DND-41 (cell line): ENCODE results near the gene CHADL.

Experiments
- ATAC-seq: fragments of 200-7000 bp; cut with Tn5 transposase; 3 replicates; pipeline ENCODE4 v1.9.1; 2021; ENCODE audit warnings: low read depth; ENCODE audit not compliant: insufficient read depth
- DNase-seq: peaks from one replicate; pipeline ENCODE4 v3.0.0-alpha.2; 2020
- H2AFZ ChIP-seq: 2 replicates; pipeline ENCODE4 v1.6.0; 2012; ENCODE audit warnings: low read depth, low read length
- H3K27ac ChIP-seq: 2 replicates; pipeline ENCODE4 v1.5.1; 2012; ENCODE audit warnings: low read length, inconsistent platforms
- H3K27me3 ChIP-seq: fragments of 200-600 bp; sonication (generic); 2 replicates; pipeline ENCODE4 v1.6.0; 2012; ENCODE audit warnings: low read length, mild to moderate bottlenecking, inconsistent platforms; ENCODE audit not compliant: insufficient read depth, poor library complexity
- H3K36me3 ChIP-seq: 2 replicates; pipeline ENCODE4 v1.5.1; 2012; ENCODE audit warnings: low read length, inconsistent platforms; ENCODE audit not compliant: insufficient read depth
- H3K4me1 ChIP-seq: 2 replicates; pipeline ENCODE4 v1.5.1; 2012; ENCODE audit warnings: mild to moderate bottlenecking, low read length; ENCODE audit not compliant: insufficient read depth
- H3K4me2 ChIP-seq: 2 replicates; pipeline ENCODE4 v1.6.0; 2012; ENCODE audit warnings: mild to moderate bottlenecking, moderate library complexity, low read length, inconsistent platforms; ENCODE audit not compliant: insufficient read depth
- H3K4me3 ChIP-seq, 2 experiments: fragments of 200-600 bp in 1 of 2; shearing (Covaris generic) in 1 of 2; 2 replicates each; pipeline ENCODE4 v1.5.1; 2012 to 2016; ENCODE audit warnings: inconsistent platforms in 2 of 2, low read length in 2 of 2, mild to moderate bottlenecking in 2 of 2, low read depth in 1 of 2, moderate library complexity in 1 of 2
- H3K79me2 ChIP-seq: 2 replicates; pipeline ENCODE4 v1.6.0; 2012; ENCODE audit warnings: low read length, inconsistent platforms; ENCODE audit not compliant: insufficient read depth
- H3K9ac ChIP-seq: 2 replicates; pipeline ENCODE4 v1.6.0; 2012; ENCODE audit warnings: low read depth, mild to moderate bottlenecking, inconsistent platforms, low read length, moderate library complexity
- H3K9me3 ChIP-seq: 2 replicates; pipeline ENCODE4 v1.5.1; 2012; ENCODE audit warnings: low read length, moderate library complexity, mild to moderate bottlenecking, inconsistent platforms; ENCODE audit not compliant: insufficient read depth, severe bottlenecking
- H4K20me1 ChIP-seq: 2 replicates; pipeline ENCODE4 v1.6.0; 2012; ENCODE audit warnings: low read length; ENCODE audit not compliant: insufficient read depth
- EZH2 ChIP-seq: IDR thresholded peaks from 3 replicates; pipeline ENCODE4 v1.6.1; 2012; ENCODE audit warnings: borderline replicate concordance, low read depth, mild to moderate bottlenecking, moderate library complexity, low read length, inconsistent platforms; ENCODE audit not compliant: severe bottlenecking
- TF ChIP-seq, protein P1 (sequence below): IDR thresholded peaks from 2 replicates; pipeline ENCODE4 v1.5.1; 2012; ENCODE audit warnings: borderline replicate concordance, low read length, moderate library complexity, mild to moderate bottlenecking; ENCODE audit not compliant: poor library complexity, severe bottlenecking; ENCODE audit errors: extremely low read depth

Gene CHADL

DNA sequence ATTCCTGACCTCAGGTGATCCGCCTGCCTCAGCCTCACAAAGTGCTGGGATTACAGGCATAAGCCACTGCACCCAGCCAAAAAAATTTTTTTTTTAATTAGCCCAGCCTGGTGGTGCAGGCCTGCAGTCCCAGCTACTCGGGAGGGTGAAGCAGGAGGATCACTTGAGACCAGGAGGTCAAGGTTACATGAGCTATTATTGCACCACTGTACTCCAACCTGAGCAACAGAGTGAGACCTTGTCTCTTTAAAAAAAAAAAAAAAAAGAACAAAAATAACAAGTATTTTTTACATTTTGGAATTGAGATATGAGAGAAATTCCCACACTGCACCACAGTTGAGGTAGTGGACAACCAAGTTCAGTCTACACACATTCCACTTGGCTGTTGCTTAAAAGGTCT, 49.3 kb downstream of the CHADL start:
- ATAC-seq, result no peak
- Histone ChIP-seq H3K27me3 (no peaks in the 10 kb centered on the region), H3K4me1 (peaks cover under 1% of the 10 kb centered on the region; the same call in 1 of the 2 replicates), H3K4me2 (no peak overlapping the region), H3K36me3 (no peaks in the 10 kb centered on the region), H3K9me3 (no peaks in the 10 kb centered on the region), H2AFZ (no peak overlapping the region), H3K27ac (no peak overlapping the region), H3K9ac (no peak overlapping the region), H3K4me3 (no peak overlapping the region), H4K20me1 (no peaks in the 10 kb centered on the region), H3K79me2 (no peaks in the 10 kb centered on the region)
- TF ChIP-seq, protein P1, sequence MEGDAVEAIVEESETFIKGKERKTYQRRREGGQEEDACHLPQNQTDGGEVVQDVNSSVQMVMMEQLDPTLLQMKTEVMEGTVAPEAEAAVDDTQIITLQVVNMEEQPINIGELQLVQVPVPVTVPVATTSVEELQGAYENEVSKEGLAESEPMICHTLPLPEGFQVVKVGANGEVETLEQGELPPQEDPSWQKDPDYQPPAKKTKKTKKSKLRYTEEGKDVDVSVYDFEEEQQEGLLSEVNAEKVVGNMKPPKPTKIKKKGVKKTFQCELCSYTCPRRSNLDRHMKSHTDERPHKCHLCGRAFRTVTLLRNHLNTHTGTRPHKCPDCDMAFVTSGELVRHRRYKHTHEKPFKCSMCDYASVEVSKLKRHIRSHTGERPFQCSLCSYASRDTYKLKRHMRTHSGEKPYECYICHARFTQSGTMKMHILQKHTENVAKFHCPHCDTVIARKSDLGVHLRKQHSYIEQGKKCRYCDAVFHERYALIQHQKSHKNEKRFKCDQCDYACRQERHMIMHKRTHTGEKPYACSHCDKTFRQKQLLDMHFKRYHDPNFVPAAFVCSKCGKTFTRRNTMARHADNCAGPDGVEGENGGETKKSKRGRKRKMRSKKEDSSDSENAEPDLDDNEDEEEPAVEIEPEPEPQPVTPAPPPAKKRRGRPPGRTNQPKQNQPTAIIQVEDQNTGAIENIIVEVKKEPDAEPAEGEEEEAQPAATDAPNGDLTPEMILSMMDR, result no peak
- TF ChIP-seq EZH2, result no peak
- DNase-seq, result no peak

DNA sequence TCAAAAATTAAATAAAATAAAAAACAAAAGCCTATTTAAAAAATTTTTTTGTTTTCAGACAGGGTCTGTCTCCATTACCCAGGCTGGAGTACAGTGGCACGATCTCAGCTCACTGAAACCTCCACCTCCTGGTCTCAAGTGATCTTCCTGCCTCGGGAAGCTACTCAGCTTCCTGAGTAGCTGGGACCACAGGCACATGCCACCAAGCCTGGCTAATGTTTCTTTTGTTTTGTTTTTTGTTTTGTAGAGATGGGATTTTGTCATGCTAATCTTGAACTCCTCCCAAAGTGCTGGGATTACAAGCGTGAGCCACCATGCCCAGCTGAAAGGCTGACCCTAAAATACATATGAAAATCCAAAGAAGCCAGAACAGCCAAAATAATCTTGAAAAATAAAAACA, 56.1 kb downstream of the CHADL start:
- TF ChIP-seq, protein P1, result no peak
- TF ChIP-seq EZH2, result no peak
- Histone ChIP-seq H3K79me2 (no peaks in the 10 kb centered on the region), H3K4me1 (no peaks in the 10 kb centered on the region), H3K27ac (no peak overlapping the region), H2AFZ (no peak overlapping the region), H3K36me3 (peaks cover 9% of the 10 kb centered on the region; the same call in 1 of the 2 replicates), H3K4me3 (no peak overlapping the region), H3K9me3 (no peaks in the 10 kb centered on the region), H3K9ac (no peak overlapping the region), H3K4me2 (no peak overlapping the region), H3K27me3 (no peaks in the 10 kb centered on the region), H4K20me1 (0 out of 2 replicates have a peak, but pooled peaks cover 5% of the 10 kb centered on the region)
- ATAC-seq (no peak), DNase-seq (no peak)

DNA sequence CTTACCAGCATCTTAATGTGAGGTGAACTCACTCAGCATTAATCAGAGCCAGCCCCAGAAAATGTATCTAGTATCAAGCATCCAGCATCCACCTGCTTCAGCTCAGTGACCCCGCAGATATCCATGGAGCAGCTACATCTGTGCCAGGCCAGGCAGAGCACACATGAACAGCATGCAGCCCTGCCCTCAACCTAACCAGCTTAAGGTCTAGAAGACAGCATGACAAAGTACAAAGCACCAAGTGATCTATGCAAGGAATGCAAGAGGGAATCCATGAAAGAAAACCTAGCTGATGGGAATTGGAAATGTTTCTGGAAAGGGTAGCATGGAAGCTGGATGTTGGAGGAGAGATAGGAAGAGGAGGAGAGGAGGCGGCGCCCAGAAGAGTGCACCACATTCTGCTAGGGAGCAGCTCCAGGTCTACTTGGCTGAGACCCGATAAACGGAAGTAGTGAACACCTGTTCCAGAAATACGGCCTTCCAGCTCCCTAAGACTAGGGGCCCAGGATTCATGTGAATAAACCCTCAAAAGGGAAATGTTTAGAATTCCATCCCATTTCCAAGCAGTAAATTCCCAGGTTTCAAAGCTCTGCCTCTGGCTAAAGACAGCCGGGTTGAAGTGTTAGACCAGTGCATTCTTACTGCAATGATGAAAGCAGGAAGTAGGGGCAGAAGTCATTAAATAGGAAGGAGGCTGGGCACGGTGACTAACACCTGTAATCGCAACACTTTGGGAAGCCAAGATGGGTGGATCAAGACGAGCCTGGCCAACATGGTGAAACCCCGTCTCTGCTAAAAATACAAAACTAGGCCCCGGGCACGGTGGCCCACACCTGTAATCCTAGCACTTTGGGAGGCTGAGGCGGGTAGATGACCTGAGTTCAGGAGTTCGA, 59.1 kb downstream of the CHADL start:
- no peak overlapping the region for H2AFZ ChIP-seq
- H3K4me1 ChIP-seq, result no peaks in the 10 kb centered on the region
- no peak overlapping the region for H3K4me3 ChIP-seq
- peak; percentile 27; the same call in 2 of the 3 replicates for ATAC-seq
- H3K9me3 ChIP-seq, result no peaks in the 10 kb centered on the region
- H3K27ac ChIP-seq, result no peak overlapping the region
- H3K9ac ChIP-seq, result no peak overlapping the region
- no peaks in the 10 kb centered on the region for H3K27me3 ChIP-seq
- no peak for DNase-seq
- peaks cover 33% of the 10 kb centered on the region for H3K36me3 ChIP-seq
- no peak overlapping the region for H3K4me2 ChIP-seq
- peaks cover 15% of the 10 kb centered on the region for H4K20me1 ChIP-seq
- no peak for TF ChIP-seq EZH2
- TF ChIP-seq, protein P1, result no peak
- no peaks in the 10 kb centered on the region for H3K79me2 ChIP-seq
